Measurements from ENCODE around the gene NANOS2.

NANOS2 gene

DNA sequence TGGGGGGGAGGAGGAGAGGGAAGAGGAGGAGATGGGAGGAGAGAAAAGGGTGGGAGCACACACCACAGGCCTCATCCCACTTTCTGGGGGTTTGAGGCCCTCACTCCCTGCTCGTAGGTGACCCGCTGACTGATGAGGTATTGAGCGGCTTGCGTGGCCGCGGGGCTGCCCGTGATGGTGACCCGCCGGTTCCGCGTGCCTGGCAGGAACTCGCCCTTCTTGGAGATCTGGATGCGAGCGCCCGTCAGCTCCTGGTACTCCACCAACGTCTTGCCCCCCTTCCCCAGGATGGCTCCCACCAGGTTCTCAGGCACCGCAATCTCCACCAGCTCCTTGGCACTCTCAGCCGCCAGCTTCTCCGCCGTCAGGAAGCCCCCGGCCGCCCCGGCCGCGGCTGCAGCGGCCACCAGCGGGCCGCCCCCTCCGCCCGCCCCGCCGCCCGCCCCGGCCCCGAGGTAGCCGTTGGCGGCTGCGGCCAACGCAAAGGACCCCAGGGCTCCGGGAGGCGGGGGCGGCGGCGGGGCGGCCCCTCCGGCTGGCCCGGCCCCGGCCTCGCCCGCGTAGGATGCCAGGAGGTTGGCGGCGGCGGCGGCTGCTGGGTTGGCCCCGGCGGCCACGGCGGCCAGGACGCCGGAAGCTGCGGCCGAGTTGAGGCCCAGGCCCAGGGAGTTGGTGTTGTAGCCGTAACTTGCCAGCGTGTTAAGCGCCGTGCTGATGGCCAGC lies 25.4 kb upstream of the NANOS2 start:
- no peak overlapping the region for H3K27ac ChIP-seq
- TF ChIP-seq, protein P1, sequence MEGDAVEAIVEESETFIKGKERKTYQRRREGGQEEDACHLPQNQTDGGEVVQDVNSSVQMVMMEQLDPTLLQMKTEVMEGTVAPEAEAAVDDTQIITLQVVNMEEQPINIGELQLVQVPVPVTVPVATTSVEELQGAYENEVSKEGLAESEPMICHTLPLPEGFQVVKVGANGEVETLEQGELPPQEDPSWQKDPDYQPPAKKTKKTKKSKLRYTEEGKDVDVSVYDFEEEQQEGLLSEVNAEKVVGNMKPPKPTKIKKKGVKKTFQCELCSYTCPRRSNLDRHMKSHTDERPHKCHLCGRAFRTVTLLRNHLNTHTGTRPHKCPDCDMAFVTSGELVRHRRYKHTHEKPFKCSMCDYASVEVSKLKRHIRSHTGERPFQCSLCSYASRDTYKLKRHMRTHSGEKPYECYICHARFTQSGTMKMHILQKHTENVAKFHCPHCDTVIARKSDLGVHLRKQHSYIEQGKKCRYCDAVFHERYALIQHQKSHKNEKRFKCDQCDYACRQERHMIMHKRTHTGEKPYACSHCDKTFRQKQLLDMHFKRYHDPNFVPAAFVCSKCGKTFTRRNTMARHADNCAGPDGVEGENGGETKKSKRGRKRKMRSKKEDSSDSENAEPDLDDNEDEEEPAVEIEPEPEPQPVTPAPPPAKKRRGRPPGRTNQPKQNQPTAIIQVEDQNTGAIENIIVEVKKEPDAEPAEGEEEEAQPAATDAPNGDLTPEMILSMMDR (conservative IDR thresholded peaks at IDR 0.05) = no peak

- TF ChIP-seq, protein P1 (conservative IDR thresholded peaks at IDR 0.05) = no peak
- H3K27ac ChIP-seq = no peak overlapping the region
These were observed 24.2 kb upstream of the NANOS2 start for GRCh38 chr19:45938733-45939319.

GRCh38 chr19:45935267-45935666 lies 20.7 kb upstream of the NANOS2 start:
- no peak overlapping the region for H3K27ac ChIP-seq
- TF ChIP-seq, protein P1 (conservative IDR thresholded peaks at IDR 0.05) = no peak

DNA sequence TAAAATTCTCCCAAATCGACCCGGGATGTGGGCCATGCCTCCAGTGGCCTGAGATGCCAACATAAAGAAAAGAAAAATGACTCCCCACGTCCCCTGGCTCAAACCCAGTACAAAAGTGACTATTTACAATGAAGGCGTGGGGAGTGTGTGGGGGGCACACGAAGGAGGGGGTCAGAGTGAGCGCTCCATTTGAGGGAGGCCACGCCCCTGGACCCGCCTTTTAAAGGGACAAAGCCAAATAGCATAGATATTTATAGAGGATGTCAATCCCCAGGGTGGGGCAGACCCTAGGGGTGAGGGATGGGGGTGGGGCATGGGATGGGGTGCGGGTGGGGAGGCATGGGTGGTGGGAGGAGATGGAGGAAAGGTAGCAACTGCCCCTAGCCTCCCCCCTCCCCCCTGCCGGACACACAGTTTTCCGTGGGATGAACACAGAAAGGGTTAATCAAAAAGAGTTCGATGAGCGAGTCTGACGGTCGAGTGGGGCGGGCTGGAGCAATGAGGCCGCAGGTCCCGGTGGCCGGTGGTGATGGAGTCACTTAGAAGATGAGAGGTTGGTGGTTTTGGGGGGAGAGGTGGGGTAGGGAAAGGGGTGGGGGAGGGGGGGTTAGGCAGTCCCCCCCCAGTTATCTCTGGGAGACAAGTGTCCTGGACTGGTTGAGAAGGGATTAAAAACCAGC lies 20.1 kb upstream of the NANOS2 start:
- no peak overlapping the region for H3K27ac ChIP-seq
- TF ChIP-seq, protein P1 (conservative IDR thresholded peaks at IDR 0.05) = no peak

- TF ChIP-seq, protein P1 (conservative IDR thresholded peaks at IDR 0.05) = no peak
- no peak overlapping the region for H3K27ac ChIP-seq
These were observed 19.2 kb upstream of the NANOS2 start for GRCh38 chr19:45933759-45934158.

DNA sequence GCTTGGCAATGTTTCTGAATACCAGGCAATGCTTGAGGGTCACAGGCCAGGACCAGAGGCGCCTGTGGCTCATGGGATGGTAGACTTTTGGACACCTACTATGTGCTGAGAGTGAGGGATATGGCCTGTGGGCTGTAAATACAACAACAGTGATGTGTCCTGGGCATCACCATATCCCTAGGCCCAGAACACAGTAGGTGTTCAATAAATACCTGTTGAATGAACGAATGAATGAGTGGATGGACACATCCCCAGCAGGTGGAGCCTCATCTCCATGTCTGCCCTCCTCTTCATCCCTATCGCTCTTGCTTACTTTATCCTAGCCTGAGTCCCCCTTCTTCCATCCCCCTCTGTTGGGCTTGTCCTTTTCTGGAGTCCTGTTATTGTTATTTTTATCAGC lies 16.5 kb upstream of the NANOS2 start:
- no peak overlapping the region for H3K27ac ChIP-seq
- TF ChIP-seq, protein P1 (conservative IDR thresholded peaks at IDR 0.05) = no peak

- TF ChIP-seq, protein P1 (conservative IDR thresholded peaks at IDR 0.05) = no peak
- no peak overlapping the region for H3K27ac ChIP-seq
These were observed 14.7 kb upstream of the NANOS2 start for GRCh38 chr19:45929247-45929646.
